Osteocyte (in vitro differentiated cells): ENCODE measurements around the gene UBE2D4. TPM values are rescaled to one million over a fixed set of nuclear protein-coding genes. Genes with fewer than 3 reads are reported as not detected.

Source experiments
- DNase-seq: peaks from one replicate; pipeline ENCODE4 v3.0.0; 2021; ENCODE audit warnings: mixed read lengths; ENCODE audit not compliant: unreplicated experiment; ENCODE audit errors: extremely low spot score
- H3K27ac Mint-ChIP-seq: one replicate; pipeline ENCODE4 v1.8.0; 2021; ENCODE audit warnings: mild to moderate bottlenecking, mixed read lengths; ENCODE audit not compliant: unreplicated experiment
- H3K27me3 Mint-ChIP-seq: one replicate; pipeline ENCODE4 v1.8.0; 2021; ENCODE audit warnings: mixed read lengths; ENCODE audit not compliant: unreplicated experiment
- H3K36me3 Mint-ChIP-seq: one replicate; pipeline ENCODE4 v1.8.0; 2021; ENCODE audit warnings: mixed read lengths; ENCODE audit not compliant: unreplicated experiment
- H3K4me1 Mint-ChIP-seq: one replicate; pipeline ENCODE4 v1.8.0; 2021; ENCODE audit warnings: mixed read lengths; ENCODE audit not compliant: unreplicated experiment
- H3K4me3 Mint-ChIP-seq: one replicate; pipeline ENCODE4 v1.8.0; 2021; ENCODE audit warnings: mild to moderate bottlenecking, moderate library complexity, mixed read lengths; ENCODE audit not compliant: unreplicated experiment
- H3K9me3 Mint-ChIP-seq: one replicate; pipeline ENCODE4 v1.8.0; 2021; ENCODE audit warnings: mixed read lengths; ENCODE audit not compliant: unreplicated experiment
- CTCF ChIP-seq: fragments of 200-600 bp; sonication (generic); IDR thresholded peaks from 2 replicates; pipeline ENCODE4 v1.5.0; 2021; ENCODE audit warnings: antibody characterized with exemption, mild to moderate bottlenecking, moderate library complexity
- total RNA-seq: library from RNA; stranded (reverse); gene quantifications from 2 replicates; pipeline ENCODE4 v1.2.1, GENCODE V29; 2021

The UBE2D4 gene
- total RNA-seq, 1 donor from 2014 or later: 18.5 TPM

GRCh38 chr7:43904533-43905208 lies 21.6 kb upstream of the UBE2D4 start:
- Mint-ChIP-seq H3K9me3 (no peaks in the 10 kb centered on the region), H3K4me1 (peaks cover 36% of the 10 kb centered on the region), H3K27ac (no peak overlapping the region), H3K4me3 (peak overlapping the region; percentile 94), H3K36me3 (peaks cover 4% of the 10 kb centered on the region), H3K27me3 (no peaks in the 10 kb centered on the region)
- TF ChIP-seq CTCF: no peak
- no peak for DNase-seq

- peaks cover 36% of the 10 kb centered on the region for H3K4me1 Mint-ChIP-seq
- peaks cover 4% of the 10 kb centered on the region for H3K36me3 Mint-ChIP-seq
- no peak for DNase-seq
- no peaks in the 10 kb centered on the region for H3K27me3 Mint-ChIP-seq
- no peak for TF ChIP-seq CTCF
- H3K9me3 Mint-ChIP-seq: no peaks in the 10 kb centered on the region
- H3K27ac Mint-ChIP-seq: peak overlapping the region; percentile 96
- peak overlapping the region; percentile 94 for H3K4me3 Mint-ChIP-seq
Measured at GRCh38 chr7:43905209-43905946, 20.9 kb upstream of the UBE2D4 start.

- Mint-ChIP-seq H3K27ac (peak overlapping the region; percentile 96), H3K9me3 (no peaks in the 10 kb centered on the region), H3K27me3 (no peaks in the 10 kb centered on the region), H3K36me3 (peaks cover 5% of the 10 kb centered on the region), H3K4me3 (peak overlapping the region; percentile 94), H3K4me1 (peaks cover 36% of the 10 kb centered on the region)
- TF ChIP-seq CTCF: no peak
- no peak for DNase-seq
Measured at GRCh38 chr7:43905956-43906330, 20.3 kb upstream of the UBE2D4 start.

- Mint-ChIP-seq H3K27me3 (no peaks in the 10 kb centered on the region), H3K36me3 (peaks cover 5% of the 10 kb centered on the region), H3K4me1 (peaks cover 36% of the 10 kb centered on the region), H3K4me3 (peak within 1 kb of the TSS; percentile 94), H3K9me3 (no peaks in the 10 kb centered on the region), H3K27ac (peak within 1 kb of the TSS; percentile 96)
- TF ChIP-seq CTCF: no peak
- DNase-seq: peak; percentile 85
Measured at GRCh38 chr7:43906331-43907010, 19.8 kb upstream of the UBE2D4 start, which contains the start of gene URGCP. Gene URGCP (minus strand): TSS chr7:43906596. CDS start chr7:43906575, 21 bp downstream.

- TF ChIP-seq CTCF: no peak
- Mint-ChIP-seq H3K9me3 (no peaks in the 10 kb centered on the region), H3K36me3 (peaks cover 2% of the 10 kb centered on the region)
Measured at GRCh38 chr7:43914795-43915194, 11.4 kb upstream of the UBE2D4 start.

More at GRCh38 chr7:43914795-43915194, 11.4 kb upstream of the UBE2D4 start:
- no peak overlapping the region for H3K4me3 Mint-ChIP-seq
- no peaks in the 10 kb centered on the region for H3K4me1 Mint-ChIP-seq
- H3K27ac Mint-ChIP-seq: no peak overlapping the region
- H3K27me3 Mint-ChIP-seq: no peaks in the 10 kb centered on the region
- no peak for DNase-seq
